NCI-H1436 treated with DMSO at 0.1 percent for 48 hours (cell line): ENCODE measurements around the gene GAB1.

ENCODE experiments used
- DNase-seq: peaks from one replicate; lab custom pipeline; 2025; lab: John Stamatoyannopoulos, UW

Gene GAB1

DNA sequence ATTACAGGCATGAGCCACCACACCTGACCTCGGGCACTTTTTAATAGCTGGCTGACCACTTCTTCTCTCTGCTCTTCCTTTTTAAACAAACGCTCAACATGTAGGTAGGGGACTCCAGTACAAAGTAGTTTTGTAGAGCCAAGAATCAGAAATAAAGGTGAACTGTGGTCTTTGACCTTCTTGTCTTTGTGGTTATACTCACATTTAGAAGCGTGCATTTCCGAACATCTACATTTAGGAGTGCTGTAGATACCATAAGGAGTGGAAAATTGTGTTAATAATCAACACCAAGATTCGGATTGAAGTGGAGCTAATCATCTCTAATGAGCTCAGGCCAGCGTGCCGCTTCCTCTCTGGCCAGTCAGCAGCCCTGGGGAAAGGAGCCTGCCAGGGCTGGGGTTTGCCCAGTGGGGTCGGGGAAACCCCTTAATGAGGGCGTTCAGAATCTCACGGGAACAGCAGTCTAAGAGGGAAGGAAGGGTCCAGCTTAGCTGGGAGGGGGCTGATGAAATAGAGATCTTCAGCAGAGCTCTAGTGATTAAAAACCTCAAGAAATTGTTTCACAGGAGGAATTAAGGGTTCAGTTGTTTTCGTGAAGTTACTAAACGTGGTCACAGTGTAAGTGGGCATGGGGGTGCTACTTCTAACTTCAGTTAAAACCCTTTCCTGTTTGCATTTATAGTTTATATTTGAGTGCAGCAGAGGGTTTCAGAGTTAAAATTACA, 81.2 kb downstream of the GAB1 start:
- no peak for DNase-seq

DNA sequence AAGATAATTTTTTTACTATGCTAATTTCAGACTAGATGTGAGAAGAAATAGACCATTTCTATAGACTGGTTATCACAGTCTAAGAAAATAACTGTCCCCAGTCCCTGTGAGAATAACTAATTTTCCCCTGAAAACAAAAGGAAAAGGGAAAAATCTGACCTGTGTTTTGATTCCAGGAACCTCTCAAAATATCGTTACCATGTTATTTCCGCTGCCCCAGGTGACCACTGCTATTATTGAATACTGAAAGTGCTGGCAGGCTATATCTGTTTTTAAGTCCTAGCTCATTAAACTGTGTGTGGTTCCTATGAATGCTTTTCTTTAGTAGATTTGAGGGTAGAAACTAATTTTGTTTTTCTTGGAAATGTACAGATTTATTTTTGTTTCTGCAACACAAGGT, 83.6 kb downstream of the GAB1 start:
- no peak for DNase-seq

DNA sequence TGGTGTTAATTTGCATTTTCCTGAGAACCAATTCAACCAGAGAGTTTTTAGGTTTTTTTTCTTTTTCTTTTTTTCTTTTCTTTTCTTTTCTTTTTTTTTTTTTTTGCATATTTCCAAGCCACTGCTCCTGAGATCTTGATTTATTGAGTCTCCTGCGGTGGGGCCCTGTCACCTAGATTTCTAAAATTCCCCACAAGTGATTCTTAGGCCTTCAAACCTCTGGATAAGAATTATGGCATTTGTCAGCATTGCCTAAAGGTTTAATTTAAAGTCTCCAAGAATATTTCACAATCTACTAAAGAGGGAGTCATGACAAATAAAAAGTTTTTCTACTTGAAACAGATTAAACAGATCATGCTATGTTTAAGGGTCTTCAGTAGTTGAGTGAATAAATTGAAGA, 84.9 kb downstream of the GAB1 start:
- DNase-seq, result no peak

DNA sequence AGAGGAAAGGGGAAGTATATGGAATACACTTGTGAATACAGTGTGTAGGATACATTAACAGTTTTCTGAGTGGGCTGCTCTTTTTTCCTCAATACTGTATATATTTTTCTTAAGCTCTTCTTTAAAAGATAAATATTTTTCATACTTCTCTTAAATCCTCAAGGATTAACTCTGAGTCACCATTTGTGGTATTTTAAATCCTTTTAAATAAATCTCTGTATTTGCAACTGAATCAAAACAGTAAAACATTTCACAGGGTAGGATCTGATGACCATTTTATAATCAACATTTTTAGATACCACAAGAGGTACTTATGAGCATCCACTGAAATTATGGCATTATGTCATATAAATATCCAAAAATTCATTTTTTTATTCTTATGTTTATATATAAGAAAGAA, 87.6 kb downstream of the GAB1 start:
- no peak for DNase-seq

DNA sequence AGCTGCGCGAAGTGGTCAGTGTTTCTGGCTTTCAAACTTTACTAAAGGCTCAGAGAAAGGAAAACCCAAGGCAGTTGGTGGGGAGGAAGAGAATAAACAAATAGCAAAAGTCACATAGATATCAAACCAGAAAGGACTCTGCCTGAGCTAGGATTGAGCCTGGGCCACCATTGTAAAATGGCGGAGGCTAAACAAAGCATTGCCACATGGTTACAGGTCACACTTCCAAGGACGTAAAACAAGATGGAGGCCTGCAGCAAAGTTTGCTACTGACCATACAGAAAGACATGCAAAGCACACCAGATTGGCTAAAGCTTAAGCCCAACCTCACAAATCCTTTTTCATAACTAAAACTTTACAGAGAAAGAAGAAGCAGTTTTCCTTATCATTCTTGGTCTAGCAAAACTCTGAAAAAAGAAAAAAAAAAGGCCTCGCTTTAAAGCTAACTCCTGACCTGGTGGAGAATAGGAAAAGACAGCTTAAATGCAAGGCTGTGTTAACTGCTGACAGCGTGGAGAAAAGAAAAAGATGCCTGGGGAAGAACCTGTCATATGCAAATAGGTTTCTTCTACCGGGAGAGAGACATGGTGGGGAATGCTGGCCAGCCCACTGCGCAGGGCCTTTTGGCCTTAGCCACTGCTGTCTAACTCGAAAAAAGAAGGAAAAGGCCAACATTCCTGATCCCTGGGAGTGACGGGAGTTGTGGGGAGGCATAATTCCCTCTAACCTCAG, 95.0 kb downstream of the GAB1 start:
- DNase-seq, result no peak

DNA sequence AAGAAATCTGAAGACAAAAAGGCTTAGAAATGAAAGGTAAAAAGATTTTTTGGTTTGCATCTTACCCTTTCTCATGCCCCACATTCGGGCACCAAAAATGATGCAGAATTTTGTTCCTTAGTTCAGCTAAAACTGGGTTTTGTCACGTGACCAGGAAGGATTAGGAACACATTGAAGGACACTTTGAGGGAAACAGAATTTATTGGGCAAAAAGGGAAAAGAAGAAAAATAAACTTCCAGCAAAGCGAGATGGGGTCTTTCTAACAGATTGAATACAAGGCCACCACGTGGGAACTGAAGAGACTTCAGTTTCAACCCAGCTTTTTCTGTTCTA, 95.5 kb downstream of the GAB1 start:
- no peak for DNase-seq

DNA sequence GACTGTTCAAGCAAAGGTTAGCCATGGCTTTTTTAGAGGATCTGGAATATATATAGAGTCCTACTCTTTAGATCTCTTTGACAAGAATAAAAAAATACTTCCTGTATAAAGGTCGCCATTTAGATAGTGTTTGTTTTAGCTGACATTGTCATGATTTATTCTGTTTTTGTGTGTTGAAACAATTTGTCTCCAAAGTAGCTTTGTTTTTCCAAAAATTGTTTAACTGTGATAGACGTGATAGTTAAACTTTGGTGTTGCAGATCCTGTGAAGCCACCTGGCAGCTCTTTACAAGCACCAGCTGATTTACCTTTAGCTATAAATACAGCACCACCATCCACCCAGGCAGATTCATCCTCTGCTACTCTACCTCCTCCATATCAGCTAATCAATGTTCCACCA, 96.6 kb downstream of the GAB1 start:
- DNase-seq, result no peak

DNA sequence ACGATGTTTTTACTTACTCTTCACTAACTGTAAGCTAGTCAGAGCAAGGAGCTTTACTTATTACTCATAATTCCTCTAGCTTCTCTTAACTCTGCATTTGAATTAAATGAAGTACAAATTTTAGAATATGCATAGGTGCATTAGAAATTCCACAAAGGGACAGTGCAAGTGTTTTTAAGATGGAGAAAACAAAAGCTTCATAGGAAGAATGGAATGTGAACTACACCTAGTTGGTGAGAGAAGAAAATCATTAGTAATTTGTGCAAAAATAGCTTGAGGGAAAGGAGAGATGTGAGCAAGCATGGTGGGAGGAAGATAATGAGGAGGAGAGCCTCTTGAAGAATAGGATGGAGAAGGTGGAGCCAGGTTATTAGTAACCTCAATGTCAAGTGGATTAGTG, 99.3 kb downstream of the GAB1 start:
- no peak for DNase-seq

DNA sequence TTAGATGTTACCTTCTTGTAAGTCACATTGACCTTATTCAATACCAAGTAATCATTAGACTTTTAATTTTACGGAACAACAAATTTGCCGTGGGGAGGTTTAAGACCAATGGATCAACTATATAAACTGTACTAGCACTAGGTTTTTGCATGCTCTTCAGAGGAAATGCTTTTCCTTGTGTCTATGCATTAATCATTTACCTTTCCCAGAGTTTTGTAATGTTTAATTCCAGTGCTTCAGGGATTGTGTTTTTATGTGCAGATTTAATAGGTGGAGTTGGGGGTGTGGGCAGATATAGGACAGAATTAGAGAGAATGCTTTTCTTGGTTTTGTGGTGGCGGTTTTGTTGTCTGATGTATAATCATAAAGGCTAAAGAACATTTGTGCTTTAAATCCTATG, 100.8 kb downstream of the GAB1 start:
- DNase-seq, result no peak

DNA sequence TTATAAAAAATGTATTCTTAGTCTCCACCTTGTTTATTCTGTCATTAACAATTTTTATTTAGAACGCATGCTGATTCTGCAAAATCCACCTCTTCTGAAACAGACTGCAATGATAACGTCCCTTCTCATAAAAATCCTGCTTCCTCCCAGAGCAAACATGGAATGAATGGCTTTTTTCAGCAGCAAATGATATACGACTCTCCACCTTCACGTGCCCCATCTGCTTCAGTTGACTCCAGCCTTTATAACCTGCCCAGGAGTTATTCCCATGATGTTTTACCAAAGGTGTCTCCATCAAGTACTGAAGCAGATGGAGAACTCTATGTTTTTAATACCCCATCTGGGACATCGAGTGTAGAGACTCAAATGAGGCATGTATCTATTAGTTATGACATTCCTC, 101.3 kb downstream of the GAB1 start:
- DNase-seq, result no peak

DNA sequence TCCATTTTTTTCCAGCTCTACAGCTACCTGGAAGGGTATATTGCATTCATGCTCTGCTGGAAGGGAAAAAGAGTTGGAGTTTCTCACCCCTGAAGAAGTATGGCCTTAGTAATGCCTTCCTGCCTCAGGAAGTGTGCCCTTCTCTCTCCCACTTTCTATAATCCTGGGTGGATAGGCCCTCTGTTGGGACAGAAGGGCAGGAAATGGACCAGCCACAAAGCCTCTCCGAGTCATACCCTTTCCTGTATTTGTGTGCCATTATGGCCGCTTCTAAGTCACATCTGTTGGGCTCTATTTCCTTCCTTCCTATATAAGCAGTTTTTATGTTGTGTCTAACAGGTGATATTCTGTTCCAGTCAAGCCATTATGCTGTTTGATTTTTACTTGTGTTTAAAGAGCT, 102.0 kb downstream of the GAB1 start:
- no peak for DNase-seq

DNA sequence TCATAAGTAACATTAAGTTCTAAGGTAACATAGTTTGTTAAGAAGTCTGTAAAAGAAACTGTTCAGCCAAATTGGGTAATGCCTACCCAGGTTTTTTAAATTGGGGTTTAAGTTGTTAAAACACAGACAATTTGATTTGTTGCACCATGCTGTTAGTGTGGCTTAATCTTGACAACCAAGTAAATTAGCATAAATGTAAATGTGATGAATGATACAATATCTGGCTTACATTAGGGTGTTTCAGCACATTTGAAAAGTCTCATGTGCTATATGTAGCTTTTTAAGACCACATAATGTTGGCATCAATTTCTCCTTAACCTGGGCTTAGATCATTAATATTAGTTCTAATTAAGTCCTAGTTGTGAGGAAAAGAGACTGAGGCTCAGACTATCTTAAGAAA, 104.4 kb downstream of the GAB1 start:
- DNase-seq, result no peak

DNA sequence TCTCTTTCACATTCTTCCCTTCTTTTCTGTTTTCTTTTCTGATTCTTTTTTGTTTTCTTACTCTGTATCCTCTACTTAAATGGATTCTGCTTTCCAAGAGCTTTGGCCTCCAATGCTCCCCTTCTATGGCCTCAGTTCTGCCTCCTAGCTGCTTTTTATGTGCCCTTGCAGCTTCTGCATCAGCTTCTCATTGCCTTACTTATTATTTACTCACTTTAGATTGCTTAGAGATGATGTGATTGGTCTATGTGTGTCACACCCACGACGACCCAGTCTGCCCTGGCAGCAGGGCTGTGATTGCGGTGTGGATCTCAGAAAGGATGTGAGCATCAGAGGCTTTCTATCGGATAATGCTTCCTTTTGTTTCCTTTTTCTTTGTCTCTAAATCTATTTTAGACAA, 105.0 kb downstream of the GAB1 start:
- DNase-seq, result no peak

DNA sequence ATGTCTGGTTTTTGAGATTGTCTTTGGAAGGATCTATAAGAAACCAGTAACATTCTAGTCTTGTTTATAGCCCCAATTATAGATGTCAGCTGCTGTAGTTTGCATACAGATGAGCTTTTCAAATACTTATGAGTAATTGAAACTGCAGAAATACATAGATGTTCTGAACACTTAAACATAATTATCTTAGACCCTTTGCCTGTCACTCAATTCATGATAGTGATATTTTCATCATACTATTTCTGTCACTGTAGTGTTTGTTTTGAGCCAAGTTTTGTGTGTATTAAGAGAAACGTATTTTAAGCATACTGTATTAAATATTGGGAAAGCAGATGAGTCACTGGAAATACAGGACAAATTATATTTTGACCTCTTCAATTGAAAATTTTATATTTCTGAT, 107.1 kb downstream of the GAB1 start:
- DNase-seq, result no peak

DNA sequence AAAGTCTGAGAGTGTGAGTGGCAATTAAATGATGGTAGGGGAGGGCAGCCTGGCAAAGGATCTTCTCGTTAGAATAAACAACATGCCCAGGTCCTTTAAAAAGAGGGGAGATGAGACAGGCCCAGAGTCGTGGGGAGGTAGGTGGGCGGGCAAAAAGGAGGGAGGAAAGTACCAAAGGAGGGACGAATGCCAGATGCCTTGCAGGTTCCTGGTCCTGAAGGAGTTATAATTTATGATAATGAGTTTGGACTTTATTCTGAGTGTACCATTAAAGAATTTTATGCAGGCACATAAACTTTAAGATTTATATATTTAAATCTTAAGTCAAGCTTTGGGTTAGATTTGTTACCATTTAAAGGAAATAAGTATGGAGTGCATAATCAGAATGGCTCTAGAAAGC, 114.5 kb downstream of the GAB1 start:
- DNase-seq, result no peak

DNA sequence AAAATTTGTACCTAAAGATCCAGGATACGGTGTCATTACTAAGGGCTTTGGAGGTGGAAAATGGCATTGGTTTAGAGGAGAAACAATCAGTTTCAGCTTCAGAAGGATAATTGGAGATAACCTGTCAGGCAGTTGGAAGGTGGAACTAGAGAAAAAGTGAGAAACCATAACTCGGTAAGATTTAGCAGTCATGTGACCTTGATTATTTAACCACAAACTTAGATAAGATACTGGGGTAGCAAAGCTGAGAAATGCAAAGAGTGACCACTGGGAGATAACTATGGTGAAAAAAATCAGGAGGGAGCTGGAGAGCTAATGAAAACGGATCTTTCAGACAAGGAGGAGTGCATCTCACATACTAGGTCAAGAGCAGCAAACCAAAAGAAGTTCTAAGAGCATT, 118.5 kb downstream of the GAB1 start:
- no peak for DNase-seq

DNA sequence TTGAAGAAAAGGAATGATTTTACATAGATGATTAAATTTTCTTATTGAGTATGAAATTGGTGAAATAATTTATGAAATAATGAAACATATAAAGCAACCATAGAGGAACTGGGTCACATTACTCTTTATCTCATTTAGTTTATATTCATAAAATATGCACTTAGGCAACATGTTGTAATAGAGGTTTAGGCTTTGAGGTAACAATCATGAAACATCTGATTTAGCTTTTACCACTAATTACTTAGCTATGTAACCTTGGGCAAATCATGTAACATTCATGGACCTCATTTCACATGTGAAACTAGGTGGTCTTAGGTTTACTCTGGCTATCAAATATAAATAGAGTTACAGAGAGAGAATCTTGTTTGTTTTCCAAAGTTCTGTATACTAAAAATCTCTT, 122.3 kb downstream of the GAB1 start:
- no peak for DNase-seq

DNA sequence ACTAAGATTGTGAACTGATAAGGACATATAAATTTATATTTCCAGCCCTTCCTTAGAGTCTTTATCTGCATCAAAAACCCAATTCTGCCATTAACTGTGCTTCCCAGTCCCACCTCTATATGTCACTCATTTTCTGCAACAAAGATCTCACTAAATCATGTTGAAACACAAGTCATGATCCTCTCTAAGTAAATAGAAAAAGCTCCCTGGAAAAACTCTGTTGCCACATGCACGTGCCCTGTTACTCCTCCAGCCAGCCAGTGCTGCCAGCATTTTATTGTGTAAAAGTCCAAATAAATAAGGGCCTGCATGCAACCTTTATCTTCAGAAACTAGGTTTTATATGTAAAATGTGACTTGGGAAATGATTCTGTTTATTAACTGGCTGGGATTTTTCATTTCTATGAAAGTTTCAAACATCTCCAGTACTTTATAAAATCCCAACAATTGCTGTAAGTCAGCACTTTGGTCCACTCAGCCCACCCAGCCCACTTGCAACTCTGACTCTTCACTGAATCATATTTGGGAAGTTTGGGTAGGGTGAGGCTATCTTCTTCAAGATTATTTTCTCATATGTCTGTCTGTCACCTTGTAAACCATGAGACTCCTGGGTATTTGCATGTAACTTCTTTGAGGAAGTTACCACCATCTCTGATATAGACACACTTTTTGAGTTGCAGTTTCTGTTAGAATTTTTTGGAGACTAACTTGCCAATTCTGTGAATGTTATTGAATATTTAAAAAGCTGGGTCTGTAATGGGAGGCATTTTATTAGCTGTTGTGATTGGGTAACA, 136.9 kb downstream of the GAB1 start:
- no peak for DNase-seq

DNA sequence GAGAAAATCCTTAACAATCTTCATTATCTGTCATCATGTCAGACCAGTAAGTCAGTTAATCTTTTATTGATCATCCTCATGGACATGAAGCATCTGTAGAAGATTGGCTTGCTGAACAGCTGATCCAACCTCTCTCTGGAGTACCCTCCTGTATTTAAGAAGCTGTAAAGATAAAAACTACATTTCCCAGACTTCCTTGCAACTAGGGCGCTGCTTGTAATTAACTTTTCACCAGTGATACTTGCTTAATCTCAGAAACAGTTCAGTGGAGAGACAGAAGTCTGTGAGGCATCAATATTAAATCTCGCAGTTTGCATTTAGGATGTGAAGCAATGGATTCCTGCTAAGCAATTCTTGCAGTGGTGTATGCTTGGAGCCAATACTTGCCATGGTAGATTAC, 140.8 kb downstream of the GAB1 start:
- DNase-seq, result no peak

DNA sequence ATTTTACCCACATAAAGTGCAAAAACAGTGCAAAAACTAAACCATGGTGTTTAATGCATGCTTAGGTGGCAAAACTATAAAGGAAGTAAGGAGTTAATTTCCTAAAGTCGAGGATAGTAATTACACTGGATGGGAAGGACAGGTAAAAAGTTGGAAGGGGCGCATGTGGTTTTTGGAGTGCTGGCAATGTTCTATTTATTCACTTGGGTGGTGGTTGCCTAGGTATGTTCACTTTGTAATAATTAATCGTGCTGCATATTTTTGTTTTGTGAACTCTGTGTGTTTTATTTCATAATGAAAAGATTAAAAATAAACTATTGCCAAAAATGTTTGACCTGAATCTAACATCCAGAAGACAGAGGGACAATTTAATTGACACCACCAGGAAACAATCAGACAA, 144.7 kb downstream of the GAB1 start:
- DNase-seq, result no peak

DNA sequence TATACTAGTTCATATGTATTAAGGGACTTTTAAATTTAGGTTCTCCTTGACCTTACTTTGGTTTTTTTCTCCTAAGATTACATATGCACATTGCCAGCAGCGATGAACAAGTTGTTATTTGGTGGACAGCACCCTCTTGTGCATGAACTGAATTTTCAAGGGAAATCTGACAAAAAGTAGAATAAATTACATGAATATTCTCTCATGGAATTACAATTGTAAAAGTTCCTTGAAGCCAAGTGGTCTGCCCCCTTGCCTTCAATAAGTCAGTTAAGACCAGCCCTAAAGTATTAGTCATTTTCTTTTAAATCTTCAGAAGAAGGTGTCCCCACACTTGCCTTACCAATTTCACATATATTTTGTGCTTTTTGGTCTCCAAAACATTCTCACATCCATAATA, 146.2 kb downstream of the GAB1 start:
- DNase-seq, result no peak

DNA sequence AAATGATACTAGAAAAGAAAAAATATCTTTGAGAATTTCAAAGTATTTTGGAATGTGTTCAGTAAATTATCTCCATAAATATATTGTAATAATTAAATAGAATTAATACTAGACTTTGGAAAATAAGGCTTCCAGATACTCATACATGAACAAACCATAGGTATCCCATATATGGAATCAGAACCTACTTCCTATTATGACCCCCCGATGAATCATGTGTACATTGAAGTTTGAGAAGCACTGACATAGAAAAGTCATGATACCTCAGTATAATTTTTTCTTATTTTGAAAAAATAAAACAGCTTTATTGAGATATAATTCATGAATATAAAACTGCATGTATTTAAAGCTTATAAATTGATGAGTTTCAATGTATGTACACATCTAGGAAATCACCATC, 149.6 kb downstream of the GAB1 start:
- no peak for DNase-seq

DNA sequence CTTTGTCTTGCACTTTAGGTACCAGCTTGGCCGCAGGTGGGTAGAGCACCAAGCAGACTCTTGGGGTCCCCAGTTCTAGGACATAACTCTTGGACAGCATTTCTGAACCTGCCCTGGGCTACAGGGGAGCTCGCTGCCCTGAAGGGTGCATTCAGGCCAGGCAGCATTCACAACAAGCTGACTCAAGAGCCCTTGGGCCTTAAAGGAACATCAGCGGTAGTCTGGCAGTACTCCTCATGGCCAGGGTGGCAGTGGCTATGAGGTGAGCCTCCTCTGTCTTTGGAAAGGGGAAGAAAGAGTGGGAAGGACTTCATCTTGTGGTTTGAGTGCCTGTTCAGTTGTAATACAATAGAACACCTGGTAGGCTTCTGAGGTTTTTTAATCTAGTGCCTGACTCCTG, 152.0 kb downstream of the GAB1 start:
- DNase-seq, result no peak
